Hepatic stellate cell (primary cell): ENCODE measurements around the gene GLTPD2.

Source experiments
- DNase-seq: peaks from one replicate; pipeline ENCODE4 v3.0.0; 2011; ENCODE audit warnings: low spot score

Gene GLTPD2

DNA sequence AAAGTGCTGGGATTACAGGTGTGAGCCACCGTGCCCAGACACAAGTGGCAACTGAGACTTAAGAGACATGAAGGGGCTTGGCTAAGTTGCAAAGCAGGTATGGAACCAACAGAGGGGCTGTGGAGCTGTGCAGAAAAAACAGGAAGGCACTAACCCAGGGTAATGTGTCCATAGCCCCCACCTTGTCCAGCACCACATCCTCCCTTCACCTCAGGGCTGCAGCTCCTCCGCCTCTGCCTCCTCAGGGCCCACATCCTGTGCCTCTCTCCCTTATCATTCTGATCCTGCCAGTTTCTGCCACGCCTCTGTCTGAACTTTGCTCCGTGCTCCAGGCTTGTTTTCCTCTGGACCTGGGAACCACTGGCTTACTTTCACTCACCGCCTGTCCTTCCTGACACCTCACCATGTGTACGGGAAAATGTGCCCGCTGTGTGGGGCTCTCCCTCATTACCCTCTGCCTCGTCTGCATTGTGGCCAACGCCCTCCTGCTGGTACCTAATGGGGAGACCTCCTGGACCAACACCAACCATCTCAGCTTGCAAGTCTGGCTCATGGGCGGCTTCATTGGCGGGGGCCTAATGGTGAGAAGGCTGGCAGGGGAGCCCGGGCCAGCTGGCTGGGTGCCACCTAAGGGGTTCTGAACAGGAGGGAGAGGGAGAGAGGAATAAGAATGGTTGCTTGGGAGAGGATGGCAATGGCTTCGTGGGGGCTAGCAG, 17.1 kb upstream of the GLTPD2 start, which contains the start of gene TM4SF5:
TSS of gene TM4SF5 (plus strand) at position 368 of the 716 bp plus-strand sequence. CDS start at position 405, 37 bp downstream.
- no peak for DNase-seq

- no peak for DNase-seq
These were observed 16.5 kb upstream of the GLTPD2 start for GRCh38 chr17:4772235-4772613.

DNA sequence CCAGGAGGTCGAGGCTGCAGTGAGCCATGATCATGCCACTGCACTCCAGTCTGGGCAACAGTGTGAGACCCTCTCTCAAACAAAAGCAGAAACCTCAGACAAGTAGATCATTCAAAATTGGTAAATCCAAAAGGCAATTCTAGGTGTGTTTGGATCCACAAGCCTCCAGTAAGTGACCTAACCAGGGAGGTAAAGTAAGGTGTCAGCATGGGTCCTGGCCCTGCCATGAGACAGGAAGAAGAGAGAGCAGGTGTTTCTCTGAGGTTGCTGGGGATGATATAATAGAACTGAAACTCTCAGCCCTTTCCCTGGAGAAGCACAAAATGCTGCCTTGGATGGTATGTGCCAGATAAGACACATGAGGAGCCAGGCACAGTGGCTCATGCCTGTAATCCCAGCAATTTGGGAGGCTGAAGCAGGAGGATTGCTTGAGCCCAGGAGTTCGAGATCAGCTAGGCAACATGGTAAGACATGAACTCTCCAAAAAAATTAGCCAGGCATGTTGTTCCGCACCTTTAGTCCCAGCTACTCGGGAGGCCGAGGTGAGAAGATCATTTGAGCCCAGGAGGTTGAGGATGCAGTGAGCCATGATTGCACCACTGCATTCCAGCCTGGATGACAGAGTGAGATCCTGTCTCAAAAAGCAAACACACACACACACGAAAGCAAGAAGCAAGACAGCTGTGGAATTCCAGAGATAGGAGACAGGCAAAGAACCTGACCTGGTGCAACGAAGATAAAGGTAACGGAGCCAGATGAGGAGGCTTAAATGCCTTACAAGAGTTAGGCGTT, 10.6 kb upstream of the GLTPD2 start:
- DNase-seq: no peak

DNA sequence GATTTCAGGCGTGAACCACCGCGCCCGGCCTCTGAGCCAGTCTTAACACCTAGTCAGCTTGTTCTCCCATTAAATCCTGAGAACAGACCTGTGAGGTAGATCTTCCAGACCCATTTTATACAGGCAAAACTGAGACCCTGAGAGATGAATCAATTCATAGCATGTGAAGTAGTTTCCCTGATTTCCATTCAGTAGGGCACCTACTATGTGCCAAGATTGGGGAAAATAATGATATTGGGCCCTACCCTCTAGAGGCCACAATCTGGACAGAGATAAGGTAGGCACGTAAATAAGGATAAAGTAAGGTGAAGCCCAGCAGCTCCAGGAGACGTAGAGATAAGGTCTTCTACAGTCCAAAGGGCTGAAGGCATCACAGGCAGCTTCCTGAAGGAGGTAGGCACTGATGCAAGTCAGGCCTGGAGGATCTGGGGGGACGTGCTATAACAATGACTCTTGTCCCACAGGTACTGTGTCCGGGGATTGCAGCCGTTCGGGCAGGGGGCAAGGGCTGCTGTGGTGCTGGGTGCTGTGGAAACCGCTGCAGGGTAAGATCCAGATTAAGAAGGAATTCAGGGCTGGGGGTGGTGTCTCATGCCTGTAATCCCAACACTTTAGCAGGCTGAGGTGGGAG, 8.3 kb upstream of the GLTPD2 start:
- no peak for DNase-seq

GRCh38 chr17:4782652-4783051, 6.1 kb upstream of the GLTPD2 start:
- DNase-seq: no peak

- DNase-seq: no peak
These were observed 3.3 kb upstream of the GLTPD2 start for GRCh38 chr17:4785311-4786105.

- DNase-seq: no peak
These were observed 2.7 kb upstream of the GLTPD2 start, which contains the start of gene VMO1 for GRCh38 chr17:4786106-4786511. TSS of gene VMO1 (minus strand) at chr17:4786364. CDS start at chr17:4786352, 12 bp downstream.

- no peak for DNase-seq
These were observed 2.2 kb upstream of the GLTPD2 start for GRCh38 chr17:4786516-4786915.

DNA sequence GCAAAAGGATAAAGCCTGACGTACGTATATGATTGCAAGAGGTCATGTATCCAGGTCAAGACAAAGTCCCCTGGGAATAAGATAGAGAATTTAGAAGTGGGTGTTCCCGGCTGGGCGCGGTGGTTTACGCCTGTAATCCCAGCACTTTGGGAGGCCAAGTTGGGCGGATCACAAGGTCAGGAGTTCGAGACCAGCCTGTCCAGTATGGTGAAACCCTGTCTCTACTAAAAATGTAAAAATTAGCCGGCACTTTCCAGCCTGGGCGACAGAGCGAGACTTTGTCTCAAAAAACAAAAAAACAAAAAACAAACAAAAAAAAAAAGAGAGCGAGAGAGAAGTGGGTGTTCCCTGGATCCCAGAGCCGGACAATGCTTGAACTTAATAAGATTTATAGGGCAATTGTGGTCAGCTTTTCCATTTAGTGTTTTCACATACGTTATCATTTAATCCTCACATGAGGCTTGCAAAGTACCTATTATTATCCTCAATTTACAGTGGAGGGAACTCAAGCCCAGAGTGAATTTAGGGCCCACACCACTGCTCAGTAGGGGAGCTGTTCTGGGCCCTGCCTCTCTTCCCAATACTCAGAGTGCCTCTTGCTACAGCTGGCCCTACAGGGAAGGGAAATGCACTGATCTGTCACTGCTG, 481 bp upstream of the GLTPD2 start:
- DNase-seq: no peak

DNA sequence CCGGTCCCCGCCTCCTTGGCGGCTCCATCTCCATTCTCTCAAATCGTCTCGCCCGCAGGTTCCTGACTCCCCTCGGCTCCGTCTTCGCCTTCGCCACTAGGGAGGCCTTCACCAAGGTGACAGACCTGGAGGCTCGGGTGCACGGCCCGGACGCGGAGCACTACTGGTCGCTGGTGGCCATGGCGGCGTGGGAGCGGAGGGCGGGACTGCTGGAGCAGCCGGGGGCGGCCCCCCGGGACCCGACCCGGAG, 862 bp downstream of the GLTPD2 start:
- no peak for DNase-seq

- DNase-seq: peak; percentile 94
These were observed 1.4 kb downstream of the GLTPD2 start for GRCh38 chr17:4789951-4790704.

GRCh38 chr17:4790705-4791088, 1.9 kb downstream of the GLTPD2 start:
- no peak for DNase-seq

DNA sequence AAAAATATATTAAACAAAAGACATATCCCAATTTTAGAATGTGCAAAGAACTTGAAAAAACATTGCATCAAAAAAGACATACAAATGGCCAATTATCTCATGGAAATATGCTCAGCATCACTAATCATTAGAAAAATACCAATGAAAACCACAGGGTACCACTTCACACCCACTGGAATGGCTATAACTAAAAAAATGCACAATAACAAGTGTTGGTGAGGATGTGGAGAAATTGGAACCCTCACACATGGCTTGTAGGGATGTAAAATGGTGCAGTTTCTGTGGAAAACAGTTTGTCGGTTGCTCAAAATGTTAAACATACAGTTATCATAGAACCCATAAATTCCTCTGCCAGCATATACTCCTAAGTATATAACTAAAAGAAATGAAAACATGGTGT, 6.4 kb downstream of the GLTPD2 start:
- no peak for DNase-seq

GRCh38 chr17:4796552-4796920, 7.8 kb downstream of the GLTPD2 start:
- peak; percentile 78 for DNase-seq

DNA sequence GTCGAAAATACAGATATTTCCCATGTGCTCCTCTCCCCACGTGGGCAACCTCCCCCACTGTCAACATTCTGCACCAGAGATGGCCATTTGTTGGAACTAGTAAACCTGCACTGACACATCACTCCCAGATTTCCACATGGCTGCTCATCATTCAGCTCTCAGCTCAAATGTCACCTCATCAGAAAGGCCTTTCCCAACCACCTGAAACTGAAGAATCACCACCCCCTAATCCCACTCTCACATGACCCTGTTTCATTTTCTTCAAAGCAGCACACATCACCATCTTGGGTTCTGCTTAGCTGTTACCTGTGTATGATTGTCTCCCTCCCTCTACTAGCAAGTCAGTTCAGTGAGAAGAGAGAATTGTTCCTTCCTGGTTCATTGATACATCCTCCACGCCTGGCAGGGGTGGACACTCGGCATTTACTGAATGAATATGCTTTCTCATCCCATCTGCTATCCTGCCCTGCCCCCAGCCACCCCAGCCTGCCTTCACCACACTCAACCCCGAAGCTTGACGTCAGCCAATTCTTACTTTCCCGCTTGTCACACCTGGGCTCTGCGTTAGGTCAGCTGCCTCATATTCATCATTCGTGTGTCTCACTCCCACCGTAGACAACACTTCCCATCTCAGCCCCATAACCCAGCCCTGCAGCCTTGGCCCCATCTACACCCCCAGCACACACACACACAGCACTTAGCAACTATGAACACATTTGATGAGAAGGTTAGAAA, 11.9 kb downstream of the GLTPD2 start:
- no peak for DNase-seq

GRCh38 chr17:4802228-4802627, 13.5 kb downstream of the GLTPD2 start, which contains the start of gene C17orf114:
TSS of gene C17orf114 (minus strand) at chr17:4802328.
- no peak for DNase-seq

DNA sequence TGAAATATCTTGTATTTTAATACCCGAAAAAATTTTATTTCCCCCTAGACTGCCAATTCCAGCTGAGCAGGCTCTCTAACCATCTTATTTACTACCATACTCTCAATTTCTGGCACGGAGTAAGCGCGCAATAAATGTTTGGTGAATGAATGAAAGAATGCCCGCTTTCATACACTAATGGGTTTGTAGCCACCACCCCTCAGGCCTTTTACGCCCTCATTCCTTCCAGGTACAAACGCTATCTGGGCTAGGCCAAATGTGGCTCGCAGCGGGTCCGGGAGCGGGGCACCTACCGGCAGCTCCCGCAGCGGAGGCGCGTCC, 17.7 kb downstream of the GLTPD2 start:
- no peak for DNase-seq

- DNase-seq: peak; percentile 98
These were observed 18.2 kb downstream of the GLTPD2 start, which contains the start of gene PLD2 for GRCh38 chr17:4806777-4807604. TSS of gene PLD2 (plus strand) at chr17:4807152. CDS start at chr17:4807773, 621 bp downstream.

- DNase-seq: peak; percentile 48
These were observed 19.0 kb downstream of the GLTPD2 start for GRCh38 chr17:4807605-4808377.
